Fibroblast of lung (primary cell): ENCODE data around the gene PRMT7.

Source experiments
- CTCF ChIP-seq, 2 donors: IDR thresholded peaks in 1 of 2; conservative IDR thresholded peaks in 1 of 2; 1 replicate in 1 of 2; 2 replicates in 1 of 2; pipeline ENCODE4 v1.5.1; 2011 to 2012; ENCODE audit warnings: low read length in 2 of 2, control low read depth in 1 of 2, inconsistent platforms in 1 of 2, low read depth in 1 of 2, mild to moderate bottlenecking in 1 of 2
- EZH2 ChIP-seq: IDR thresholded peaks from 2 replicates; pipeline ENCODE4 v1.5.1; 2012; ENCODE audit warnings: low read length, control low read depth, mild to moderate bottlenecking; ENCODE audit errors: missing control alignments

- TF ChIP-seq EZH2, result no peak
- TF ChIP-seq CTCF (conservative IDR thresholded peaks at IDR 0.05 in 1 of 2, IDR thresholded peaks at IDR 0.05 in 1 of 2; ENCODE audit: low read depth in 1 of 2, low read length in 2 of 2), result no peak
Measured at GRCh38 chr16:68276223-68276622, 34.6 kb upstream of the PRMT7 start.
